HL-60 (cell line): ENCODE measurements around the gene RPL34.

Experiments used
- DNase-seq, 2 experiments: peaks; one replicate each; pipeline ENCODE4 v3.0.0-alpha.2; 2010 to 2020; ENCODE audit warnings: low read depth in 1 of 2, low spot score in 1 of 2
- H3K27ac ChIP-seq: fragments of 250-450 bp; sonication (Bioruptor Pico); replicated peaks from 2 replicates; pipeline ENCODE4 v1.5.1; 2020; ENCODE audit warnings: mild to moderate bottlenecking, moderate library complexity
- H3K27me3 ChIP-seq: fragments of 250-450 bp; sonication (Bioruptor Pico); 2 replicates; pipeline ENCODE4 v1.5.1; 2021; ENCODE audit warnings: mild to moderate bottlenecking, moderate library complexity; ENCODE audit not compliant: insufficient read depth, poor library complexity, severe bottlenecking
- H3K4me3 ChIP-seq: replicated peaks from 2 replicates; pipeline ENCODE4 v1.5.1; 2011; ENCODE audit warnings: mild to moderate bottlenecking, control low read depth, low read length; ENCODE audit not compliant: insufficient read depth
- CTCF ChIP-seq: IDR thresholded peaks from one replicate; pipeline ENCODE4 v1.5.1; 2011; ENCODE audit warnings: low read length, control low read depth, inconsistent platforms; ENCODE audit not compliant: insufficient read depth
- GABPA ChIP-seq: IDR thresholded peaks from 2 replicates; pipeline ENCODE4 v1.6.1; 2012; ENCODE audit warnings: low read depth
- POLR2AphosphoS5 ChIP-seq: IDR thresholded peaks from 2 replicates; pipeline ENCODE4 v1.6.1; 2012; ENCODE audit warnings: low read depth
- SPI1 ChIP-seq: IDR thresholded peaks from 2 replicates; pipeline ENCODE4 v1.6.1; 2012; ENCODE audit warnings: low read depth, mild to moderate bottlenecking, borderline replicate concordance
- TF ChIP-seq, protein P1 (sequence below): IDR thresholded peaks from 2 replicates; pipeline ENCODE4 v1.6.1; 2012; ENCODE audit warnings: low read depth; ENCODE audit not compliant: insufficient replicate concordance

RPL34 gene

GRCh38 chr4:108637856-108638255, 17.5 kb downstream of the RPL34 start:
- Histone ChIP-seq H3K27ac (no peak overlapping the region), H3K27me3 (no peaks in the 10 kb centered on the region), H3K4me3 (no peak overlapping the region)
- no peak for DNase-seq
- TF ChIP-seq, protein P1, sequence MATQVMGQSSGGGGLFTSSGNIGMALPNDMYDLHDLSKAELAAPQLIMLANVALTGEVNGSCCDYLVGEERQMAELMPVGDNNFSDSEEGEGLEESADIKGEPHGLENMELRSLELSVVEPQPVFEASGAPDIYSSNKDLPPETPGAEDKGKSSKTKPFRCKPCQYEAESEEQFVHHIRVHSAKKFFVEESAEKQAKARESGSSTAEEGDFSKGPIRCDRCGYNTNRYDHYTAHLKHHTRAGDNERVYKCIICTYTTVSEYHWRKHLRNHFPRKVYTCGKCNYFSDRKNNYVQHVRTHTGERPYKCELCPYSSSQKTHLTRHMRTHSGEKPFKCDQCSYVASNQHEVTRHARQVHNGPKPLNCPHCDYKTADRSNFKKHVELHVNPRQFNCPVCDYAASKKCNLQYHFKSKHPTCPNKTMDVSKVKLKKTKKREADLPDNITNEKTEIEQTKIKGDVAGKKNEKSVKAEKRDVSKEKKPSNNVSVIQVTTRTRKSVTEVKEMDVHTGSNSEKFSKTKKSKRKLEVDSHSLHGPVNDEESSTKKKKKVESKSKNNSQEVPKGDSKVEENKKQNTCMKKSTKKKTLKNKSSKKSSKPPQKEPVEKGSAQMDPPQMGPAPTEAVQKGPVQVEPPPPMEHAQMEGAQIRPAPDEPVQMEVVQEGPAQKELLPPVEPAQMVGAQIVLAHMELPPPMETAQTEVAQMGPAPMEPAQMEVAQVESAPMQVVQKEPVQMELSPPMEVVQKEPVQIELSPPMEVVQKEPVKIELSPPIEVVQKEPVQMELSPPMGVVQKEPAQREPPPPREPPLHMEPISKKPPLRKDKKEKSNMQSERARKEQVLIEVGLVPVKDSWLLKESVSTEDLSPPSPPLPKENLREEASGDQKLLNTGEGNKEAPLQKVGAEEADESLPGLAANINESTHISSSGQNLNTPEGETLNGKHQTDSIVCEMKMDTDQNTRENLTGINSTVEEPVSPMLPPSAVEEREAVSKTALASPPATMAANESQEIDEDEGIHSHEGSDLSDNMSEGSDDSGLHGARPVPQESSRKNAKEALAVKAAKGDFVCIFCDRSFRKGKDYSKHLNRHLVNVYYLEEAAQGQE, result no peak
- no peak for TF ChIP-seq GABPA
- no peak for TF ChIP-seq SPI1
- TF ChIP-seq CTCF, result no peak
- no peak for TF ChIP-seq POLR2AphosphoS5

DNA sequence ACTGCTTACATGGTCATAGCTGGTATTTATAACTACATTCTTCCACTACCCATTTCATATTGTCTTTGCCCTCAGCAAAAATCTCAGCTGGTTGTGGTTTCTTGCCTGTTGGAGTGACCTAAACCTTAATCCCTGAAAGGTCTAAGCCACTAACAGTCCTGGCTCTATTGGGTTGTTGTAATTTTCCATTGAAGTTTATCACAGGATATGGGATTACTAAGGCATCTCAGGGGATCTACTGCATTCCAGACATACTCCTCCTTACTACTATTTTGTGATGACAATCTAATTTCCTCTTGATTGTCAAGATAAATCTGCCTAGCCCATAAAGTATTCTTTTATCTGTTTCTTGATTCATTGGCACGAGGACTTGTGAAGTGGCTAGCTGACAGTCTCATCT, 23.9 kb downstream of the RPL34 start:
- DNase-seq, result no peak
- no peaks in the 10 kb centered on the region for H3K27me3 ChIP-seq
- TF ChIP-seq SPI1 (no peak), GABPA (no peak), CTCF (no peak), POLR2AphosphoS5 (no peak)
- TF ChIP-seq, protein P1, result no peak
- no peak overlapping the region for H3K27ac ChIP-seq
- H3K4me3 ChIP-seq, result no peak overlapping the region

- Histone ChIP-seq H3K4me3 (no peak overlapping the region), H3K27me3 (no peaks in the 10 kb centered on the region), H3K27ac (no peak overlapping the region)
- TF ChIP-seq POLR2AphosphoS5 (no peak), CTCF (no peak), SPI1 (no peak), GABPA (no peak)
- TF ChIP-seq, protein P1, result no peak
- no peak for DNase-seq
Observed at GRCh38 chr4:108646706-108647105, 26.3 kb downstream of the RPL34 start.
